ENCODE results near the gene TMEM164. TPM values are rescaled to one million over a fixed set of nuclear protein-coding genes. Genes with fewer than 3 reads are reported as not detected.

TMEM164 gene
- total and polyA plus RNA-seq, 12 donors = 8.7 to 32.2 (median 24.8) TPM

GRCh38 chrX:110003167-110004156 is 548 bp downstream of the TMEM164 start:
- H3K4me1 ChIP-seq (replicated peaks in 1 of 2) = peaks cover 13 to 24% of the 10 kb centered on the region in 2 donors
- H3K9me3 ChIP-seq (replicated peaks in 1 of 3) = no peaks in the 10 kb centered on the region
- 2 to 53% (median 24%) methylated on average over 20 to 46 of the region's 46 CpGs for WGBS, 4 donors
- H3K4me3 ChIP-seq = peak overlapping the region; percentile 8 to 82 (median 40)
- no peaks in the 10 kb centered on the region for H3K36me3 ChIP-seq (replicated peaks in 1 of 2)
- peak in 1 of 2 donors; percentile 15 for TF ChIP-seq POLR2A (IDR thresholded peaks at IDR 0.05)
- TF ChIP-seq CTCF (IDR thresholded peaks at IDR 0.05) = no peak
- H3K27ac ChIP-seq = peak overlapping the region in 4 of 5 donors; percentile 78 to 98 (median 86)
- intact Hi-C loops (cut with DNase I) = no loop called here
- H3K27me3 ChIP-seq = peaks cover 4% of the 10 kb centered on the region
- DNase-seq = peak in 4 of 7 donors; percentile 18 to 51 (median 22)

- peaks cover 4% of the 10 kb centered on the region for H3K27me3 ChIP-seq
- intact Hi-C loops (cut with DNase I) = no loop called here
- peak; percentile 22 to 59 (median 40) for DNase-seq
- H3K4me1 ChIP-seq (replicated peaks in 1 of 2) = peaks cover 13 to 24% of the 10 kb centered on the region in 2 donors
- WGBS, 4 donors = 41 to 57% (median 53%) methylated on average over 1 to 8 of the region's 8 CpGs
- H3K9me3 ChIP-seq (replicated peaks in 1 of 3) = no peaks in the 10 kb centered on the region
- no peaks in the 10 kb centered on the region for H3K36me3 ChIP-seq (replicated peaks in 1 of 2)
- peak in 1 of 2 donors; percentile 11 for TF ChIP-seq POLR2A (IDR thresholded peaks at IDR 0.05)
- no peak for TF ChIP-seq CTCF (IDR thresholded peaks at IDR 0.05)
- peak overlapping the region in 1 of 5 donors; percentile 65 for H3K27ac ChIP-seq
- peak overlapping the region in 1 of 4 donors; percentile 82 for H3K4me3 ChIP-seq
These were observed 1.3 kb downstream of the TMEM164 start for GRCh38 chrX:110004215-110004614.

GRCh38 chrX:110004731-110005369 is 1.9 kb downstream of the TMEM164 start:
- Histone ChIP-seq H3K4me1 (replicated peaks in 1 of 2) (peaks cover 13 to 24% of the 10 kb centered on the region in 2 donors), H3K4me3 (no peak overlapping the region), H3K27ac (no peak overlapping the region), H3K9me3 (replicated peaks in 1 of 3) (no peaks in the 10 kb centered on the region), H3K27me3 (peaks cover 4% of the 10 kb centered on the region), H3K36me3 (replicated peaks in 1 of 2) (no peaks in the 10 kb centered on the region)
- intact Hi-C loops (cut with DNase I) = no loop called here
- no peak for TF ChIP-seq CTCF (IDR thresholded peaks at IDR 0.05)
- 29 to 51% (median 45%) methylated on average over 2 to 3 of the region's 3 CpGs for WGBS, 4 donors
- no peak for DNase-seq

- H3K36me3 ChIP-seq (replicated peaks in 1 of 2) = no peaks in the 10 kb centered on the region
- no peaks in the 10 kb centered on the region for H3K9me3 ChIP-seq (replicated peaks in 1 of 3)
- intact Hi-C loops (cut with DNase I) = no loop called here
- 54 to 90% (median 68%) methylated on average over 1 to 2 of the region's 2 CpGs for WGBS, 4 donors
- no peak overlapping the region for H3K27ac ChIP-seq
- peaks cover 13 to 24% of the 10 kb centered on the region in 2 donors for H3K4me1 ChIP-seq (replicated peaks in 1 of 2)
- peaks cover 4% of the 10 kb centered on the region for H3K27me3 ChIP-seq
- TF ChIP-seq POLR2A (IDR thresholded peaks at IDR 0.05) (no peak), CTCF (IDR thresholded peaks at IDR 0.05) (no peak)
- H3K4me3 ChIP-seq = no peak overlapping the region
- no peak for DNase-seq
These were observed 3.2 kb downstream of the TMEM164 start for GRCh38 chrX:110006161-110006560.

All from adrenal gland (tissue), 12 donors.